Caco-2 (cell line): Measurements from ENCODE around the gene OR10J1. TPM values are rescaled to one million over a fixed set of nuclear protein-coding genes. Genes with fewer than 3 reads are reported as not detected.
"Not testable (repeated sequence)": the region's sequence is repeated elsewhere in the genome, so short reads cannot be mapped to it uniquely, and the experiment has no call there.

Experiments
- BruUV-seq: library from RNA; stranded (reverse); fragments of 400-500 nt; replicated peaks from 2 replicates; lab custom pipeline; 2021; lab: Mats Ljungman, UMichigan
- CTCF ChIA-PET: fragments of 300-600 bp; sonication (Branson Sonifier 250); formaldehyde crosslinking; loops from one replicate; lab custom pipeline; 2022; ENCODE audit warnings: antibody characterized with exemption; lab: Charles Lee
- POLR2A ChIA-PET: fragments of 300-600 bp; sonication (Branson Sonifier 250); formaldehyde crosslinking; loops from one replicate; lab custom pipeline; 2022; ENCODE audit warnings: antibody characterized with exemption; lab: Charles Lee
- DNase-seq, 2 experiments: peaks; one replicate each; pipeline versions ENCODE4 v3.0.0 to v3.0.0-alpha.2; 2020 to 2022
- H3K27me3 ChIP-seq: replicated peaks from 2 replicates; pipeline ENCODE4 v1.6.0; 2011; ENCODE audit warnings: low read length; ENCODE audit not compliant: control insufficient read depth, insufficient read depth
- H3K36me3 ChIP-seq: 2 replicates; pipeline ENCODE4 v1.5.1; 2011; ENCODE audit warnings: low read length; ENCODE audit not compliant: control insufficient read depth, insufficient read depth
- H3K4me1 ChIP-seq: fragments of 250-450 bp; sonication (Bioruptor Pico); 2 replicates; pipeline ENCODE4 v1.5.1; 2020; ENCODE audit warnings: mild to moderate bottlenecking
- H3K4me3 ChIP-seq: 2 replicates; pipeline ENCODE4 v1.5.1; 2011; ENCODE audit warnings: low read depth, mild to moderate bottlenecking, control low read depth, low read length
- H3K9me3 ChIP-seq: fragments of 250-450 bp; sonication (Bioruptor Pico); 2 replicates; pipeline ENCODE4 v1.5.1; 2020; ENCODE audit warnings: mild to moderate bottlenecking, moderate library complexity
- H3K27ac Mint-ChIP-seq: one replicate; pipeline ENCODE4 v1.8.0; 2022; ENCODE audit warnings: mixed read lengths; ENCODE audit not compliant: unreplicated experiment
- H3K27me3 Mint-ChIP-seq: one replicate; pipeline ENCODE4 v1.8.0; 2022; ENCODE audit warnings: mixed read lengths; ENCODE audit not compliant: insufficient read depth, unreplicated experiment
- H3K36me3 Mint-ChIP-seq: one replicate; pipeline ENCODE4 v1.8.0; 2022; ENCODE audit warnings: mild to moderate bottlenecking, mixed read lengths; ENCODE audit not compliant: insufficient read depth, unreplicated experiment
- H3K4me1 Mint-ChIP-seq: one replicate; pipeline ENCODE4 v1.8.0; 2022; ENCODE audit warnings: low read depth, mixed read lengths; ENCODE audit not compliant: unreplicated experiment
- H3K4me3 Mint-ChIP-seq: one replicate; pipeline ENCODE4 v1.8.0; 2022; ENCODE audit warnings: mild to moderate bottlenecking, moderate library complexity, mixed read lengths; ENCODE audit not compliant: unreplicated experiment
- H3K9me3 Mint-ChIP-seq: one replicate; pipeline ENCODE4 v1.8.0; 2022; ENCODE audit warnings: mixed read lengths; ENCODE audit not compliant: unreplicated experiment
- CTCF ChIP-seq, 2 experiments: fragments of 200-600 bp in 1 of 2; IDR thresholded peaks; 1 replicate in 1 of 2; 2 replicates in 1 of 2; pipeline versions ENCODE4 v1.5.1 to v1.8.0; 2011 to 2022; ENCODE audit warnings: antibody characterized with exemption in 1 of 2, control low read depth in 1 of 2, inconsistent platforms in 1 of 2, low read depth in 1 of 2, low read length in 1 of 2, mild to moderate bottlenecking in 1 of 2, moderate library complexity in 1 of 2; ENCODE audit not compliant: insufficient read depth in 1 of 2, severe bottlenecking in 1 of 2, unreplicated experiment in 1 of 2
- intact Hi-C: fragments of 100-400 bp; cut with micrococcal nuclease; formaldehyde crosslinking; loops from one replicate; pipeline ENCODE4 v1.10.0; 2022; ENCODE audit not compliant: unreplicated experiment
- total RNA-seq: library from RNA; stranded (reverse); gene quantifications from 2 replicates; pipeline ENCODE4 v1.2.3, GENCODE V29; 2022

Gene OR10J1
- total RNA-seq, 1 experiment from 2014 or later: not detected

- H3K36me3 Mint-ChIP-seq: no peaks in the 10 kb centered on the region
- ChIA-PET CTCF (no interaction called here), POLR2A (no interaction called here)
- peaks cover 6% of the 10 kb centered on the region for H3K4me1 ChIP-seq
- H3K4me3 ChIP-seq: no peak overlapping the region
- no peaks in the 10 kb centered on the region for H3K36me3 ChIP-seq
- no peaks in the 10 kb centered on the region for H3K27me3 Mint-ChIP-seq
- intact Hi-C loops: no loop called here
- no peak overlapping the region for H3K4me3 Mint-ChIP-seq
- no peaks in the 10 kb centered on the region for H3K9me3 ChIP-seq
- H3K4me1 Mint-ChIP-seq: no peaks in the 10 kb centered on the region
- H3K27me3 ChIP-seq: no peaks in the 10 kb centered on the region
- BruUV-seq: no TSS peak
- peaks cover 16% of the 10 kb centered on the region for H3K9me3 Mint-ChIP-seq
- no peak overlapping the region for H3K27ac Mint-ChIP-seq
- TF ChIP-seq CTCF (IDR thresholded peaks at IDR 0.05; ENCODE audit: insufficient read depth in 1 of 2, low read depth in 1 of 2, low read length in 1 of 2, severe bottlenecking in 1 of 2, unreplicated experiment in 1 of 2): no peak
- DNase-seq: no peak
Measured at GRCh38 chr1:159444511-159444910, 5.0 kb downstream of the OR10J1 start.

DNA sequence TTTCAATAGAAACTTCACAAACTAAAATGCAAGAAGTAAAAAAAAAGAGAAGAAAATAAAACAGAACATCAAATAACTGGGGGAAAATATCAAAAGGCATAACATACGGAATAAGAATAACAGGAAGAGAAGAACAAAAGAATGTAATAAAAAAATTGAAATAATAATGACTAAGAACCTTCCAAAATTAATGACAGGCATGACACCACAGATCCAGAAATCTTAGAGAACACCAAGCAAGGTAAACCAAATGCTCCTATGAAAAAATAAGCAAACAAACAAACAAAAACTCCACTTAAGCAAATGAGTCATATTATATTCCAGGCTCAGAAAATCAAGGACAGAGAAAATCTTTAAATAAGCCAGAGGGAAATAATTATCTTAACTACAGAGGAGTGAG, 8.7 kb downstream of the OR10J1 start:
- ChIA-PET CTCF (no interaction called here), POLR2A (no interaction called here)
- Histone ChIP-seq H3K4me1 (no peaks in the 10 kb centered on the region; the same call in 1 of the 2 replicates), H3K9me3 (no peaks in the 10 kb centered on the region), H3K36me3 (no peaks in the 10 kb centered on the region), H3K27me3 (no peaks in the 10 kb centered on the region), H3K4me3 (no peak overlapping the region)
- no peaks in the 10 kb centered on the region for H3K36me3 Mint-ChIP-seq
- BruUV-seq: no TSS peak
- no peak overlapping the region for H3K27ac Mint-ChIP-seq
- DNase-seq: no peak
- intact Hi-C loops: no loop called here
- H3K27me3 Mint-ChIP-seq: no peaks in the 10 kb centered on the region
- no peak for TF ChIP-seq CTCF (IDR thresholded peaks at IDR 0.05; ENCODE audit: insufficient read depth in 1 of 2, low read depth in 1 of 2, low read length in 1 of 2, severe bottlenecking in 1 of 2, unreplicated experiment in 1 of 2)
- no peaks in the 10 kb centered on the region for H3K4me1 Mint-ChIP-seq
- no peak overlapping the region for H3K4me3 Mint-ChIP-seq
- H3K9me3 Mint-ChIP-seq: peaks cover 25% of the 10 kb centered on the region

GRCh38 chr1:159449605-159450004, 10.1 kb downstream of the OR10J1 start:
- H3K36me3 Mint-ChIP-seq, H3K27ac Mint-ChIP-seq, POLR2A ChIA-PET, H3K9me3 ChIP-seq, H3K27me3 ChIP-seq, H3K4me3 ChIP-seq, CTCF ChIA-PET, H3K36me3 ChIP-seq, H3K4me1 Mint-ChIP-seq, H3K4me1 ChIP-seq, intact Hi-C loops, H3K4me3 Mint-ChIP-seq, DNase-seq, H3K27me3 Mint-ChIP-seq, BruUV-seq: not testable (repeated sequence)
- peaks cover 25% of the 10 kb centered on the region for H3K9me3 Mint-ChIP-seq

- Histone ChIP-seq H3K27me3 (no peaks in the 10 kb centered on the region), H3K9me3 (peaks cover 13% of the 10 kb centered on the region), H3K4me3 (no peak overlapping the region), H3K4me1 (no peaks in the 10 kb centered on the region), H3K36me3 (no peaks in the 10 kb centered on the region)
- no peak for TF ChIP-seq CTCF (IDR thresholded peaks at IDR 0.05; ENCODE audit: insufficient read depth in 1 of 2, low read depth in 1 of 2, low read length in 1 of 2, severe bottlenecking in 1 of 2, unreplicated experiment in 1 of 2)
- no peak for DNase-seq
- no peaks in the 10 kb centered on the region for H3K36me3 Mint-ChIP-seq
- H3K27ac Mint-ChIP-seq: no peak overlapping the region
- BruUV-seq: no TSS peak
- no peaks in the 10 kb centered on the region for H3K4me1 Mint-ChIP-seq
- ChIA-PET POLR2A (no interaction called here), CTCF (no interaction called here)
- H3K27me3 Mint-ChIP-seq: no peaks in the 10 kb centered on the region
- H3K9me3 Mint-ChIP-seq: peaks cover 35% of the 10 kb centered on the region
- H3K4me3 Mint-ChIP-seq: no peak overlapping the region
- intact Hi-C loops: no loop called here
Measured at GRCh38 chr1:159459551-159459950, 20.0 kb downstream of the OR10J1 start.
